ENCODE results near the gene NCK1.

Gene NCK1

GRCh38 chr3:136908297-136908696 is 46.3 kb downstream of the NCK1 start:
- DNase-seq (ENCODE audit: low read depth) = no peak

- DNase-seq (ENCODE audit: low read depth) = no peak
These were observed 47.2 kb downstream of the NCK1 start for GRCh38 chr3:136909187-136909586.

- no peak for DNase-seq (ENCODE audit: low read depth)
These were observed 48.7 kb downstream of the NCK1 start for GRCh38 chr3:136910697-136911096.

GRCh38 chr3:136913168-136913567 is 51.2 kb downstream of the NCK1 start:
- DNase-seq (ENCODE audit: low read depth) = no peak

- DNase-seq (ENCODE audit: low read depth) = no peak
These were observed 52.7 kb downstream of the NCK1 start for GRCh38 chr3:136914739-136915138.

GRCh38 chr3:136916223-136916622 is 54.2 kb downstream of the NCK1 start:
- DNase-seq (ENCODE audit: low read depth) = no peak

GRCh38 chr3:136919799-136920580 is 58.0 kb downstream of the NCK1 start:
- no peak for DNase-seq (ENCODE audit: low read depth)

- no peak for DNase-seq (ENCODE audit: low read depth)
These were observed 59.0 kb downstream of the NCK1 start for GRCh38 chr3:136920904-136921611.

- DNase-seq (ENCODE audit: low read depth) = no peak
These were observed 63.6 kb downstream of the NCK1 start for GRCh38 chr3:136925425-136926190.

GRCh38 chr3:136928240-136928639 is 66.2 kb downstream of the NCK1 start:
- no peak for DNase-seq (ENCODE audit: low read depth)

- DNase-seq (ENCODE audit: low read depth) = no peak
These were observed 68.1 kb downstream of the NCK1 start for GRCh38 chr3:136929977-136930670.

- DNase-seq (ENCODE audit: low read depth) = no peak
These were observed 69.6 kb downstream of the NCK1 start for GRCh38 chr3:136931606-136932005.

GRCh38 chr3:136932523-136932922 is 70.5 kb downstream of the NCK1 start:
- no peak for DNase-seq (ENCODE audit: low read depth)

- no peak for DNase-seq (ENCODE audit: low read depth)
These were observed 71.2 kb downstream of the NCK1 start for GRCh38 chr3:136932978-136933772.

- no peak for DNase-seq (ENCODE audit: low read depth)
These were observed 75.2 kb downstream of the NCK1 start for GRCh38 chr3:136937175-136937574.

GRCh38 chr3:136937851-136938250 is 75.8 kb downstream of the NCK1 start:
- DNase-seq (ENCODE audit: low read depth) = no peak

- DNase-seq (ENCODE audit: low read depth) = no peak
These were observed 76.3 kb downstream of the NCK1 start for GRCh38 chr3:136938334-136938733.

GRCh38 chr3:136939489-136939888 is 77.5 kb downstream of the NCK1 start:
- no peak for DNase-seq (ENCODE audit: low read depth)

GRCh38 chr3:136942803-136943202 is 80.8 kb downstream of the NCK1 start:
- no peak for DNase-seq (ENCODE audit: low read depth)

GRCh38 chr3:136943436-136943835 is 81.4 kb downstream of the NCK1 start:
- DNase-seq (ENCODE audit: low read depth) = no peak

- no peak for DNase-seq (ENCODE audit: low read depth)
These were observed 85.0 kb downstream of the NCK1 start for GRCh38 chr3:136946978-136947377.

All from activated T-cell treated with anti-CD3 and anti-CD28 coated beads for 24 hours (primary cell).